Adrenal gland (tissue), 12 donors: ENCODE data around the gene KAZN. TPM values are rescaled to one million over a fixed set of nuclear protein-coding genes. Genes with fewer than 3 reads are reported as not detected.

ENCODE experiments used
- DNase-seq, 7 donors: peaks; one replicate each; pipeline ENCODE4 v3.0.0-alpha.2; 2019 to 2020
- H3K27ac ChIP-seq, 5 donors: fragments of 200-600 bp; sonication (generic) in 4 of 5; 1 replicate in 3 of 5; 2 replicates in 2 of 5; pipeline versions ENCODE4 v1.5.1 to v1.8.0; 2016 to 2020; ENCODE audit warnings: mild to moderate bottlenecking in 1 of 5
- H3K27me3 ChIP-seq: fragments of 200-600 bp; 2 replicates; pipeline ENCODE4 v1.8.0; 2021
- H3K36me3 ChIP-seq, 2 donors: fragments of 200-600 bp; replicated peaks in 1 of 2; 1 replicate in 1 of 2; 2 replicates in 1 of 2; pipeline versions ENCODE4 v1.5.1 to v1.8.0; 2018 to 2022
- H3K4me1 ChIP-seq, 2 donors: fragments of 200-600 bp; replicated peaks in 1 of 2; 1 replicate in 1 of 2; 2 replicates in 1 of 2; pipeline versions ENCODE4 v1.5.1 to v1.8.0; 2018 to 2021
- H3K4me3 ChIP-seq, 4 donors: fragments of 200-600 bp; sonication (generic) in 3 of 4; one replicate each; pipeline ENCODE4 v1.5.1; 2016 to 2018
- H3K9me3 ChIP-seq, 3 donors: fragments of 200-600 bp; sonication (generic) in 1 of 3; replicated peaks in 1 of 3; 1 replicate in 2 of 3; 2 replicates in 1 of 3; pipeline versions ENCODE4 v1.5.1 to v1.8.0; 2016 to 2021
- POLR2A ChIP-seq, 2 donors: fragments of 450-650 bp; IDR thresholded peaks; one replicate each; pipeline ENCODE4 v1.6.1; 2017; ENCODE audit warnings: antibody characterized with exemption in 2 of 2, mild to moderate bottlenecking in 2 of 2, moderate library complexity in 1 of 2
- WGBS, 4 donors: extraction: QIAGEN DNeasy Blood & Tissue Kit in 2 of 4; methylation state at CpG; one replicate each; pipeline versions ENCODE4 v1.1.5 to v1.1.7; 2013 to 2017; 5-methylcytosine and 5-hydroxymethylcytosine counted together
- intact Hi-C, 2 donors: fragments of 100-400 bp; cut with DNase I; formaldehyde crosslinking; loops; one replicate each; pipeline versions ENCODE4 v1.14.1 to v1.15.0; 2022 to 2023
- polyA plus RNA-seq, 3 donors: library from polyadenylated mRNA; stranded (reverse); fragments of 200-250 nt in 2 of 3; fragments of 350-450 nt in 1 of 3; fragmentation: Illumina TruSeq in 1 of 3; extraction: RNeasy Lipid Tissue Mini Kit (QIAGEN cat#74804) in 1 of 3; gene quantifications; one replicate each; pipeline ENCODE4 v1.2.3, GENCODE V29; 2013 to 2014
- total RNA-seq, 9 donors: library from RNA; depleted of rRNA in 4 of 9; stranded (reverse); fragments of >200 nt in 4 of 9; fragments of 120-200 nt in 1 of 9; fragmentation: NEBNext Ultra II Directional in 1 of 9; extraction: Animal tissue kit (Norgen Biotek cat#: 25700) in 1 of 9; gene quantifications; one replicate each; pipeline versions ENCODE4 v1.1.0 to v1.2.4, GENCODE V29; 2013 to 2023
- TF ChIP-seq, protein P1 (sequence below), 6 experiments: fragments of 450-650 bp in 4 of 6; fragments of 200-600 bp in 2 of 6; sonication (generic) in 1 of 6; IDR thresholded peaks; 1 replicate in 5 of 6; 2 replicates in 1 of 6; pipeline versions ENCODE4 v1.5.1 to v1.8.0; 2016 to 2021; ENCODE audit warnings: antibody characterized with exemption in 6 of 6, mild to moderate bottlenecking in 2 of 6, moderate library complexity in 1 of 6
- donor health status: healthy with polysubstance abuse.
- donor health status: Bipolar disorder and iron deficiency.
- donor health status: DM: yes; HTN: yes; CAD: no.
- donor health status: DM: no; HTN: no; CAD: no.
- donor health status: DM: no; HTN: no; CAD: no.
- donor health status: DM: yes; HTN: yes; CAD: no.

Gene KAZN
- total and polyA plus RNA-seq, 12 donors: 5.9 to 63.4 (median 29.5) TPM

DNA sequence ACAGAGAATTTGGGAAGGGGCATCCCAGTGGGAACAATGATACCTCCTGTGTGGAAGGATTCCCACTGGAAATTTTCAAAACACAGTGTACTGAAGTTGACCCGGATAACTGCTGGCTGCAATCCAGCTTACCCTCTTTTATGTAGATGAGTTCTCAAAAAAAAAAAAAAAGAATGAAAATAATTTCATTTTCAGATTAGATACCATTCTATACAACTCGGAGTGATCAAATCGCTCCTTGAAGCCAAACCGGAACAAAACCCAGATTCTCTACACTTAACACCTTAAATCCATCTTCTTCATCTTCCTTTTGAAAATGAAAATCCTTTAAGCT, 69.1 kb downstream of the KAZN start:
- H3K27me3 ChIP-seq: no peaks in the 10 kb centered on the region
- peak in 1 of 7 donors; percentile 10 for DNase-seq
- no peak for TF ChIP-seq POLR2A (IDR thresholded peaks at IDR 0.05)
- TF ChIP-seq, protein P1, sequence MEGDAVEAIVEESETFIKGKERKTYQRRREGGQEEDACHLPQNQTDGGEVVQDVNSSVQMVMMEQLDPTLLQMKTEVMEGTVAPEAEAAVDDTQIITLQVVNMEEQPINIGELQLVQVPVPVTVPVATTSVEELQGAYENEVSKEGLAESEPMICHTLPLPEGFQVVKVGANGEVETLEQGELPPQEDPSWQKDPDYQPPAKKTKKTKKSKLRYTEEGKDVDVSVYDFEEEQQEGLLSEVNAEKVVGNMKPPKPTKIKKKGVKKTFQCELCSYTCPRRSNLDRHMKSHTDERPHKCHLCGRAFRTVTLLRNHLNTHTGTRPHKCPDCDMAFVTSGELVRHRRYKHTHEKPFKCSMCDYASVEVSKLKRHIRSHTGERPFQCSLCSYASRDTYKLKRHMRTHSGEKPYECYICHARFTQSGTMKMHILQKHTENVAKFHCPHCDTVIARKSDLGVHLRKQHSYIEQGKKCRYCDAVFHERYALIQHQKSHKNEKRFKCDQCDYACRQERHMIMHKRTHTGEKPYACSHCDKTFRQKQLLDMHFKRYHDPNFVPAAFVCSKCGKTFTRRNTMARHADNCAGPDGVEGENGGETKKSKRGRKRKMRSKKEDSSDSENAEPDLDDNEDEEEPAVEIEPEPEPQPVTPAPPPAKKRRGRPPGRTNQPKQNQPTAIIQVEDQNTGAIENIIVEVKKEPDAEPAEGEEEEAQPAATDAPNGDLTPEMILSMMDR (IDR thresholded peaks at IDR 0.05): no peak
- no peak overlapping the region for H3K27ac ChIP-seq
- intact Hi-C loops: no loop called here
- no peaks in the 10 kb centered on the region for H3K4me1 ChIP-seq
- no peaks in the 10 kb centered on the region for H3K9me3 ChIP-seq
- no peak overlapping the region for H3K4me3 ChIP-seq
- H3K36me3 ChIP-seq: no peaks in the 10 kb centered on the region
- 46 to 54% (median 51%) methylated on average over 4 of the region's 4 CpGs for WGBS, 4 donors

DNA sequence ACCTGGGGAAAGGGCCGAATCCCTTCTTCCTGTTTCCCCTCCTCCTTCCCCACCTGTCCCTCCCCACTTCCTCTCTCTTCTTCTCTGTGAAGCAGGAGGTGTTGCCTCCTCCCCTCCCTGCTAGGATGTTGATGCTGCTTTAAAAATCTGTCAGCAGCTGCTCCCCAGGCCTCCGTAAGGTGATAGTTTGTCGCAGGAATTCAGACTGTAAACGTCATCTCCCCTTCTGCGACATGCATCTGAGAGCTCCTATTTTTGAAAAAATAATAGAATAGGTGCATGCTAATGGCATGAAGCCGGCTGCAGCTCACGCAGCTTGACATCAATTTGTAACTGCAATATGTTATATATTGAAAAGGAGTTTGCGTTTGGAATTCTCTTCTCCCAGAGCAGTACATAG, 70.1 kb downstream of the KAZN start:
- no peaks in the 10 kb centered on the region for H3K4me1 ChIP-seq
- TF ChIP-seq, protein P1 (IDR thresholded peaks at IDR 0.05): no peak
- no peak for TF ChIP-seq POLR2A (IDR thresholded peaks at IDR 0.05)
- WGBS, 4 donors: 81 to 90% (median 85%) methylated on average over 8 of the region's 8 CpGs
- H3K9me3 ChIP-seq: no peaks in the 10 kb centered on the region
- H3K27me3 ChIP-seq: no peaks in the 10 kb centered on the region
- H3K36me3 ChIP-seq: no peaks in the 10 kb centered on the region
- intact Hi-C loops: no loop called here
- DNase-seq: no peak
- no peak overlapping the region for H3K4me3 ChIP-seq
- H3K27ac ChIP-seq: no peak overlapping the region

DNA sequence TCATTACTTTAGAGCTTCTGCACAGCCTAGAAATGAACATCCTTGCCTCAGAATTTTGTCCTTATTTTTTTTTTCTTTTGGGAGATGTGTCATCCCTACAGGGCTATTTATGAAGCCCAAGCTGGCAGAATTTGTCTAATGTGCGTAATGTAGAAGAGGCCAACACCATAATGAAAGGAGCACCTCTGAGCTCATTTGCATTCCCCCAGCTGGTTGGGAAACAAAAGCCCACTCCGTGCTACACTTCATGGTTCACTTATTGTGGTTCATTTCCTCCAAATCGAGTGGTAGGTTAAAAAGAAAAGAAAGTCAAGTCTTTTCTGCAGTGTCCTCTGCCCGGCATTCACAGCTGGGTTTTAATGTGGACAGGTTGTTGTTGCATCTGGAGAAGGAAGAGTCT, 73.5 kb downstream of the KAZN start:
- Histone ChIP-seq H3K4me1 (no peaks in the 10 kb centered on the region), H3K4me3 (no peak overlapping the region), H3K27ac (no peak overlapping the region), H3K27me3 (no peaks in the 10 kb centered on the region), H3K36me3 (no peaks in the 10 kb centered on the region), H3K9me3 (no peaks in the 10 kb centered on the region)
- 75 to 82% (median 79%) methylated on average over 4 of the region's 4 CpGs for WGBS, 4 donors
- DNase-seq: no peak
- no peak for TF ChIP-seq POLR2A (IDR thresholded peaks at IDR 0.05)
- TF ChIP-seq, protein P1 (IDR thresholded peaks at IDR 0.05): no peak
- intact Hi-C loops: no loop called here

- 35 to 56% (median 50%) methylated on average over 1 of the region's 1 CpG for WGBS, 4 donors
- no peaks in the 10 kb centered on the region for H3K36me3 ChIP-seq
- TF ChIP-seq, protein P1 (IDR thresholded peaks at IDR 0.05): no peak
- TF ChIP-seq POLR2A (IDR thresholded peaks at IDR 0.05): no peak
These were observed 75.5 kb downstream of the KAZN start for GRCh38 chr1:14674030-14674429.

More at GRCh38 chr1:14674030-14674429, 75.5 kb downstream of the KAZN start:
- no peak for DNase-seq
- intact Hi-C loops: no loop called here
- Histone ChIP-seq H3K27ac (no peak overlapping the region), H3K27me3 (no peaks in the 10 kb centered on the region), H3K9me3 (no peaks in the 10 kb centered on the region), H3K4me3 (no peak overlapping the region), H3K4me1 (no peaks in the 10 kb centered on the region)
